ENCODE results near the gene NAA15. TPM values are rescaled to one million over a fixed set of nuclear protein-coding genes. Genes with fewer than 3 reads are reported as not detected.

The NAA15 gene
- total RNA-seq, 1 experiment from 2014 or later, result 55.0 TPM

GRCh38 chr4:139416073-139416673 lies 114.9 kb downstream of the NAA15 start:
- intact Hi-C loops (cut with micrococcal nuclease; ENCODE audit: unreplicated experiment), result no loop called here
- TF ChIP-seq POLR2AphosphoS5 (IDR thresholded peaks at IDR 0.05; ENCODE audit: low read depth, low read length) (no peak), TCF7L2 (IDR thresholded peaks at IDR 0.05; ENCODE audit: low read depth, low read length) (no peak), CTCF (IDR thresholded peaks at IDR 0.05) (peak; percentile 69; the same call in 1 of the 2 replicates), SIN3A (IDR thresholded peaks at IDR 0.05; ENCODE audit: borderline replicate concordance, insufficient read depth, low read depth, low read length) (no peak)
- DNase-seq (ENCODE audit: low read depth, low spot score), result no peak
- ChIA-PET CTCF (no interaction called here), POLR2A (no interaction called here)
- Histone ChIP-seq H3K27me3 (ENCODE audit: control insufficient read depth, insufficient read depth, low read length) (no peaks in the 10 kb centered on the region), H3K36me3 (ENCODE audit: control insufficient read depth, insufficient read depth, low read length) (no peaks in the 10 kb centered on the region), H3K9me3 (ENCODE audit: control insufficient read depth, insufficient read depth, low read depth, low read length) (no peaks in the 10 kb centered on the region), H3K4me1 (ENCODE audit: control insufficient read depth, insufficient read depth, low read length) (no peaks in the 10 kb centered on the region), H3K4me3 (ENCODE audit: low read depth in 2 of 2, low read length in 2 of 2) (no peak overlapping the region), H3K27ac (ENCODE audit: low read length) (no peak overlapping the region)
- no TSS peak for BruUV-seq (replicated peaks)
- ATAC-seq, result no peak
- in situ Hi-C loops (cut with HindIII; ENCODE audit: low pct_unique_long_range_greater_than_20kb, low sequenced_read_pairs), result no loop called here

- H3K36me3 ChIP-seq (ENCODE audit: control insufficient read depth, insufficient read depth, low read length), result no peaks in the 10 kb centered on the region
- H3K4me1 ChIP-seq (ENCODE audit: control insufficient read depth, insufficient read depth, low read length), result no peaks in the 10 kb centered on the region
- TF ChIP-seq CTCF (IDR thresholded peaks at IDR 0.05) (no peak), REST (IDR thresholded peaks at IDR 0.05; ENCODE audit: insufficient read depth in 1 of 2, low read depth in 2 of 2, low read length in 1 of 2) (no peak), SIN3A (IDR thresholded peaks at IDR 0.05; ENCODE audit: borderline replicate concordance, insufficient read depth, low read depth, low read length) (no peak), POLR2AphosphoS5 (IDR thresholded peaks at IDR 0.05; ENCODE audit: low read depth, low read length) (no peak), TCF7L2 (IDR thresholded peaks at IDR 0.05; ENCODE audit: low read depth, low read length) (no peak)
- H3K27ac ChIP-seq (ENCODE audit: low read length), result no peak overlapping the region
- BruUV-seq (replicated peaks), result no TSS peak
- DNase-seq (ENCODE audit: low read depth, low spot score) (no peak), ATAC-seq (no peak)
- no peaks in the 10 kb centered on the region for H3K9me3 ChIP-seq (ENCODE audit: control insufficient read depth, insufficient read depth, low read depth, low read length)
- intact Hi-C loops (cut with micrococcal nuclease; ENCODE audit: unreplicated experiment) (no loop called here), in situ Hi-C loops (cut with HindIII; ENCODE audit: low pct_unique_long_range_greater_than_20kb, low sequenced_read_pairs) (no loop called here)
- no peak overlapping the region for H3K4me3 ChIP-seq (ENCODE audit: low read depth in 2 of 2, low read length in 2 of 2)
- ChIA-PET CTCF (no interaction called here), POLR2A (no interaction called here)
- H3K27me3 ChIP-seq (ENCODE audit: control insufficient read depth, insufficient read depth, low read length), result no peaks in the 10 kb centered on the region
Measured at GRCh38 chr4:139419388-139419914, 118.1 kb downstream of the NAA15 start.

All from Panc1 (cell line).